ENCODE results near the gene KIAA1217.

The KIAA1217 gene, protein sequence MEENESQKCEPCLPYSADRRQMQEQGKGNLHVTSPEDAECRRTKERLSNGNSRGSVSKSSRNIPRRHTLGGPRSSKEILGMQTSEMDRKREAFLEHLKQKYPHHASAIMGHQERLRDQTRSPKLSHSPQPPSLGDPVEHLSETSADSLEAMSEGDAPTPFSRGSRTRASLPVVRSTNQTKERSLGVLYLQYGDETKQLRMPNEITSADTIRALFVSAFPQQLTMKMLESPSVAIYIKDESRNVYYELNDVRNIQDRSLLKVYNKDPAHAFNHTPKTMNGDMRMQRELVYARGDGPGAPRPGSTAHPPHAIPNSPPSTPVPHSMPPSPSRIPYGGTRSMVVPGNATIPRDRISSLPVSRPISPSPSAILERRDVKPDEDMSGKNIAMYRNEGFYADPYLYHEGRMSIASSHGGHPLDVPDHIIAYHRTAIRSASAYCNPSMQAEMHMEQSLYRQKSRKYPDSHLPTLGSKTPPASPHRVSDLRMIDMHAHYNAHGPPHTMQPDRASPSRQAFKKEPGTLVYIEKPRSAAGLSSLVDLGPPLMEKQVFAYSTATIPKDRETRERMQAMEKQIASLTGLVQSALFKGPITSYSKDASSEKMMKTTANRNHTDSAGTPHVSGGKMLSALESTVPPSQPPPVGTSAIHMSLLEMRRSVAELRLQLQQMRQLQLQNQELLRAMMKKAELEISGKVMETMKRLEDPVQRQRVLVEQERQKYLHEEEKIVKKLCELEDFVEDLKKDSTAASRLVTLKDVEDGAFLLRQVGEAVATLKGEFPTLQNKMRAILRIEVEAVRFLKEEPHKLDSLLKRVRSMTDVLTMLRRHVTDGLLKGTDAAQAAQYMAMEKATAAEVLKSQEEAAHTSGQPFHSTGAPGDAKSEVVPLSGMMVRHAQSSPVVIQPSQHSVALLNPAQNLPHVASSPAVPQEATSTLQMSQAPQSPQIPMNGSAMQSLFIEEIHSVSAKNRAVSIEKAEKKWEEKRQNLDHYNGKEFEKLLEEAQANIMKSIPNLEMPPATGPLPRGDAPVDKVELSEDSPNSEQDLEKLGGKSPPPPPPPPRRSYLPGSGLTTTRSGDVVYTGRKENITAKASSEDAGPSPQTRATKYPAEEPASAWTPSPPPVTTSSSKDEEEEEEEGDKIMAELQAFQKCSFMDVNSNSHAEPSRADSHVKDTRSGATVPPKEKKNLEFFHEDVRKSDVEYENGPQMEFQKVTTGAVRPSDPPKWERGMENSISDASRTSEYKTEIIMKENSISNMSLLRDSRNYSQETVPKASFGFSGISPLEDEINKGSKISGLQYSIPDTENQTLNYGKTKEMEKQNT (N-terminal part only)

GRCh38 chr10:24208661-24209431 lies at the start of gene KIAA1217:
KIAA1217 (plus strand) TSS chr10:24209138; CDS start chr10:24209194, 56 bp downstream.
- H3K36me3 Mint-ChIP-seq: no peaks in the 10 kb centered on the region
- no peak for DNase-seq (ENCODE audit: low spot score in 2 of 2)

DNA sequence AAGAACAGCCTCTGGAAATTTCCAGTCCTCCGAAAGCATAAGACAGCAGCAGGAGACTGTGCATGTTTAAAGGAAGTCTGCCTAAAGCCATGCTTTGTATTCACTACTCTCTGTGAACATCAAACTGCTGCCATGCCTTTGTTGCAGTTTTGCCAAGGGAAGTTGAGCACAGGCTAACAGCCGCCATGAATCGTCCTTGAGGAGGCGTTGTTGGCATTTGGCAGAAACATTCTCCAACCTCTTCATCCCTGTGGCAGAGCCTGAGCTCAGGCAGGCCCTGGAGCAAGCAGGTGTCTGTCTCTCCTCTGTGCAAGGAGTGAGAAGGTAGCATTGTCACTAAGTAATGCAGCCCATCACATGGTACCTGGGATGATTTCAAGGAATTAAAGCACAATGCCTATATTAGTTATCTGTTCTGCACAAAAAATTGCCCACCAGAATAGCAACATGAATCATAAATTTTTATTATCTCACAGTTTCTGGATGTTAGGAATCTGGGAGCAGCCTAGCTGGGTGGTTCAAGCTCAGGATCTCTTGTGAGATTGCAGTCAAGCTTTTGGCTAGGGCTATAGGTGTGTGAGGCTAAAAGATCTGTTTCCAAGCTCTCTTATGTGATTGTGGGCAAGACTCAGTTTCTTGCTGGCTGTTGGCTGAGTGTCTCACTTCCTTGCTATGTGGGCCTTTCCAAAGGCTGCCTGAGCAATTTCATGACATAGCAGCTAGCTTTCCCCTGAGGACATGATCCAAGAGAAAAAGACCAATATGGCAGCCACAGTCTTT lies 46.5 kb upstream of the KIAA1217 start:
- ATAC-seq: no peak
- Mint-ChIP-seq H3K27ac (no peak overlapping the region), H3K4me1 (no peaks in the 10 kb centered on the region), H3K36me3 (no peaks in the 10 kb centered on the region), H3K9me3 (peaks cover 3% of the 10 kb centered on the region), H3K4me3 (no peak overlapping the region)
- no peak for DNase-seq (ENCODE audit: low spot score in 2 of 2)

More at GRCh38 chr10:24208661-24209431, at the start of gene KIAA1217:
- peak within 1 kb of the TSS; percentile 43 for H3K4me3 Mint-ChIP-seq
- H3K9me3 Mint-ChIP-seq: no peaks in the 10 kb centered on the region
- peak; percentile 33 for ATAC-seq
- H3K4me1 Mint-ChIP-seq: peaks cover 9% of the 10 kb centered on the region
- peak within 1 kb of the TSS; percentile 27 for H3K27ac Mint-ChIP-seq

- DNase-seq (ENCODE audit: low spot score in 2 of 2) (no peak), ATAC-seq (no peak)
- H3K27ac Mint-ChIP-seq: no peak overlapping the region
- H3K4me3 Mint-ChIP-seq: no peak overlapping the region
- no peaks in the 10 kb centered on the region for H3K36me3 Mint-ChIP-seq
- H3K9me3 Mint-ChIP-seq: peaks cover 2% of the 10 kb centered on the region
- no peaks in the 10 kb centered on the region for H3K4me1 Mint-ChIP-seq
Measured at GRCh38 chr10:24163485-24163884, 45.5 kb upstream of the KIAA1217 start.

DNA sequence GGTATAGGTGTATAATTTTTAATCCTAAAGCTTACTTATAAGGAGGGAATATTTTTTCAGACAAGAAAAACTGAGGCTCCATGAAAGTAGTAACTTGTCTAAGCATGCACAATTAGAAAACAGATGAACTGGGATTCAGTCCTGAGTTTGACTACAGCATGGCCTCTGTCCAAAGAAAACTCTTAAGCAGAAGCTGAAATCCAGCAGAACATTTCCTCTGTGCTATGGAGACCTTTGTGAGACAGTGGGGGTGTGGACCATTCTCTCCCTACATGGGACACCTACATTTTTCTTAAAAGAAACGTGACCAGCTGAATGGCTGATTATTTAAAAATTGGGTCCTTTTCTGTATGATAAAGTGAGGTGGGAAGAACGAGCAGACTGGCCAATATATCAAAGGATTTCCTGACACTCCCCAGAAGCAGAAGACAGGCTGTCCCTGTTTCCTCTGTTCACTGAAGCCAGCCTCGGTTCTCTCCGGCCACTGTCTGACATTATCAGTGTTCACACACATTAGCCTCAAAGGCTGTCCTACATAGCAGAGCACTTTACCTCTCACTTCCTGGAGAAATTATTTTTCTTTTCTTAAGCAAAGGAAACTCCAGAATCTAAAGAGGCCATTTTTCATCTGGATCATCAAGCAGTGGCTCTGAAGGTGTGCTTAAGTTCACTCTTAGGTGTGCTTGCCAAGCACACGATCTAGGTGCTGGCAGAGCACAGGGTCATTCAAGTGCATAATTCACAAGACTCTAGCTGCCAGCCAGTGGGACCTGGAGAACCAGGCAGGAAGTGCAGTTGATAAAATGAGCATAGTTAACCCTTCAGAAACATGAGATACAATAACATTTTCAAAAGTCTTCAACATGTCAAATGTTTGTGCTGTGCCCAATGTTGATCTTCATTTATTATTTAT lies 40.4 kb upstream of the KIAA1217 start:
- H3K4me1 Mint-ChIP-seq: no peaks in the 10 kb centered on the region
- no peak overlapping the region for H3K4me3 Mint-ChIP-seq
- no peak overlapping the region for H3K27ac Mint-ChIP-seq
- DNase-seq (ENCODE audit: low spot score in 2 of 2) (no peak), ATAC-seq (no peak)
- no peaks in the 10 kb centered on the region for H3K36me3 Mint-ChIP-seq
- peaks cover 2% of the 10 kb centered on the region for H3K9me3 Mint-ChIP-seq

DNA sequence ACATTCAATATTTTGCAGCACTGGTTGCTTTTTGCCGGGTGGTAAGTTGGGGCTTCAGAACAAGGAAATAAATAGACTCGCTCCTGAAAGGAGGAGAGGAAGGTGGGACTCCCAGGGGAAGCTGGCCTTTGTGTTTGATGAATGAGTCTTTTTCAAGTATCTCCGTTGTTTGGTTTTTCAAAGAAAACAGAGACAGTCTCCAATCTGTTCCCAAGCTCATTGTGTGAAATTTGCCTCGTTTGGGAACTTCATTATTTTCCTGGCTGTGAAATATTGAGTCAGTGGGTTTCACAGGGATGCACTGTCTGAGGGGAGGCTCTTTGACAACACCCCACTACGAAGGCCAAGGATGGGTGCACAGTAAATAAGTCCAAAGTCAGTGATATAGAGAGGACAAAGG lies 38.7 kb upstream of the KIAA1217 start:
- ATAC-seq (no peak), DNase-seq (ENCODE audit: low spot score in 2 of 2) (no peak)
- no peaks in the 10 kb centered on the region for H3K36me3 Mint-ChIP-seq
- no peaks in the 10 kb centered on the region for H3K4me1 Mint-ChIP-seq
- no peak overlapping the region for H3K27ac Mint-ChIP-seq
- no peak overlapping the region for H3K4me3 Mint-ChIP-seq
- peaks cover 2% of the 10 kb centered on the region for H3K9me3 Mint-ChIP-seq

GRCh38 chr10:24172909-24173308 lies 36.0 kb upstream of the KIAA1217 start:
- no peak for DNase-seq (ENCODE audit: low spot score in 2 of 2)
- no peak for ATAC-seq
- no peak overlapping the region for H3K27ac Mint-ChIP-seq
- H3K9me3 Mint-ChIP-seq: peaks cover 2% of the 10 kb centered on the region
- H3K4me1 Mint-ChIP-seq: no peaks in the 10 kb centered on the region
- no peak overlapping the region for H3K4me3 Mint-ChIP-seq
- H3K36me3 Mint-ChIP-seq: no peaks in the 10 kb centered on the region

GRCh38 chr10:24174014-24174413 lies 34.9 kb upstream of the KIAA1217 start:
- no peak for ATAC-seq

GRCh38 chr10:24176658-24177057 lies 32.3 kb upstream of the KIAA1217 start:
- Mint-ChIP-seq H3K4me3 (no peak overlapping the region), H3K4me1 (no peaks in the 10 kb centered on the region), H3K36me3 (no peaks in the 10 kb centered on the region), H3K27ac (no peak overlapping the region), H3K9me3 (peaks cover 6% of the 10 kb centered on the region)
- DNase-seq (ENCODE audit: low spot score in 2 of 2): no peak
- ATAC-seq: no peak

More at GRCh38 chr10:24174014-24174413, 34.9 kb upstream of the KIAA1217 start:
- Mint-ChIP-seq H3K9me3 (peaks cover 2% of the 10 kb centered on the region), H3K36me3 (no peaks in the 10 kb centered on the region), H3K4me1 (no peaks in the 10 kb centered on the region), H3K4me3 (no peak overlapping the region), H3K27ac (no peak overlapping the region)
- DNase-seq (ENCODE audit: low spot score in 2 of 2): no peak

- ATAC-seq (no peak), DNase-seq (ENCODE audit: low spot score in 2 of 2) (no peak)
- no peak overlapping the region for H3K27ac Mint-ChIP-seq
- no peak overlapping the region for H3K4me3 Mint-ChIP-seq
- no peaks in the 10 kb centered on the region for H3K4me1 Mint-ChIP-seq
- H3K9me3 Mint-ChIP-seq: peaks cover 6% of the 10 kb centered on the region
- H3K36me3 Mint-ChIP-seq: no peaks in the 10 kb centered on the region
Measured at GRCh38 chr10:24177636-24178035, 31.3 kb upstream of the KIAA1217 start.

DNA sequence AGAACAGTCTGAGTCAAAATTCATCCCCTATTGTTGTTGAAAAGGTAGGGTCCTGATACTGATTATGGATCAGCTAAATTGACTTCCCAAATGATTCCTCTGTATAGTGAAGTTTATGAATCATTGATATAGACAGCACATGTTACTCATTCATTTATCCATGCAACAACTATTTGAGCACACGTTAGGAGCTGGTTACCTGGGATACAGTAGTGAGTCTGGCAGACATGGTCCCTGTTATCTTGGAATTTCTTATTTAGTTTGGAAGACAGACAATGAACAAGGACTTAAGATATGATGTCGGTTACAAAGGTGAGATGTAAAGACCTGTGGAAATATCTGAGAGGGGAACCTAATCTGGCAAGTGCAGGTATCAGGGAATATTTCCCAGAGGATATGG lies 28.0 kb upstream of the KIAA1217 start:
- Mint-ChIP-seq H3K9me3 (peaks cover 3% of the 10 kb centered on the region), H3K36me3 (no peaks in the 10 kb centered on the region), H3K4me3 (no peak overlapping the region), H3K27ac (no peak overlapping the region), H3K4me1 (no peaks in the 10 kb centered on the region)
- ATAC-seq: no peak
- no peak for DNase-seq (ENCODE audit: low spot score in 2 of 2)

GRCh38 chr10:24184455-24184854 lies 24.5 kb upstream of the KIAA1217 start:
- ATAC-seq (no peak), DNase-seq (ENCODE audit: low spot score in 2 of 2) (no peak)
- no peaks in the 10 kb centered on the region for H3K36me3 Mint-ChIP-seq
- H3K27ac Mint-ChIP-seq: no peak overlapping the region
- peaks cover 7% of the 10 kb centered on the region for H3K9me3 Mint-ChIP-seq
- H3K4me1 Mint-ChIP-seq: no peaks in the 10 kb centered on the region
- no peak overlapping the region for H3K4me3 Mint-ChIP-seq

DNA sequence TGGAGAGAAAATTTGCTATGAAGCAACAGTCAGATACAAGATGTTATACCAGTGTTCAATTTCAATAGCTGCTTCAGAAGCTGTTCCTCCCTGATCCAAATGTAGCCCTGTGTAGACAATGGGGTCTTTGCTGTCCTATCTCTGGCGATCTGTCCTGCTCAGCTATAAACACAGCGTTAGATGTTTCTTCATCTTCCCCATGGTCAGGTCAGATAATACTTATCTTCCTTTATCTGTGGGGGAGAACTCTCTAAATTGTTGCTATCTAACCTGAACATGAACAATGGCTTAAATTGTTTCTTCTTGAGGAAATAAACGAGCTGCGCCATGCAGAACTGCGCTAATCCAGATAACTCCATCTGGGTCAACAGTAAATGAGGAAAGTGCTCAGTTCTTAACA lies 15.6 kb upstream of the KIAA1217 start:
- Mint-ChIP-seq H3K4me3 (no peak overlapping the region), H3K9me3 (no peaks in the 10 kb centered on the region), H3K4me1 (no peaks in the 10 kb centered on the region), H3K36me3 (no peaks in the 10 kb centered on the region), H3K27ac (no peak overlapping the region)
- no peak for ATAC-seq
- no peak for DNase-seq (ENCODE audit: low spot score in 2 of 2)

DNA sequence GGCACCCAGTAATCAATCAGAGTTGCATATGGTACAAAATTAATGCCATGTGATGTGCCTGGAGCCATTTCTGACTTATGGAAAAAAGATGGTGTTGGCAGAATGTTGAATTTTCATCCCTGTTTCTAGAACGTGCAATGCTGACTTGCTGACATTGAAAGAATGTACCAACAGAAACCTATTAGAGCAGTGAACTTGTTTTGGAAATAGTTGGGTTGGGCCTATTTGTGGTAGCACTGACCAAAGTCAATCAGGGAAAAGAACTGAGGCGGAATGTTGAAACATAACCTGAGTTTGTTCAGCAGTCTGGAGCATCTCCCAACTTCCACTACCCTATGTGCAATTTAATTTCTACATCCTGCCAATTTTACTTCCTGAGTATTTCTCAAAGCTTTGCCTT lies 11.7 kb upstream of the KIAA1217 start:
- DNase-seq (ENCODE audit: low spot score in 2 of 2): no peak
- Mint-ChIP-seq H3K36me3 (no peaks in the 10 kb centered on the region), H3K9me3 (no peaks in the 10 kb centered on the region), H3K27ac (no peak overlapping the region), H3K4me1 (no peaks in the 10 kb centered on the region), H3K4me3 (no peak overlapping the region)
- ATAC-seq: no peak
